H1 (cell line): Measurements from ENCODE around the gene IL19. TPM values are rescaled to one million over a fixed set of nuclear protein-coding genes. Genes with fewer than 3 reads are reported as not detected.

Source experiments
- CTCF ChIA-PET: fragments of 300-600 bp; sonication (Branson Sonifier 250); formaldehyde crosslinking; loops from one replicate; lab custom pipeline; 2021; ENCODE audit not compliant: partially characterized antibody; lab: Charles Lee
- POLR2A ChIA-PET: fragments of 300-600 bp; sonication (Branson Sonifier 250); formaldehyde crosslinking; loops from one replicate; lab custom pipeline; 2021; ENCODE audit warnings: inconsistent platforms; ENCODE audit not compliant: partially characterized antibody; lab: Charles Lee
- DNase-seq, 2 experiments: peaks; one replicate each; pipeline versions ENCODE4 v3.0.0 to v3.0.0-alpha.2; 2010 to 2022; ENCODE audit warnings: low spot score in 2 of 2, low read depth in 1 of 2, mixed read lengths in 1 of 2
- FAIRE-seq: peaks from 2 replicates; lab custom pipeline; 2011; peaks lifted over from hg19 to GRCh38; lab: Jason Lieb, UNC
- H2AFZ ChIP-seq: 2 replicates; pipeline ENCODE4 v1.8.1; 2012; ENCODE audit warnings: low read length, inconsistent platforms
- H2AK5ac ChIP-seq: 2 replicates; pipeline ENCODE4 v1.6.1; 2013; ENCODE audit warnings: low read depth, low read length
- H2BK120ac ChIP-seq: replicated peaks from 2 replicates; pipeline ENCODE3; 2013; ENCODE audit warnings: low read depth, low read length, inconsistent platforms
- H2BK12ac ChIP-seq: 2 replicates; pipeline ENCODE4 v1.6.1; 2013; ENCODE audit warnings: low read depth, low read length
- H2BK15ac ChIP-seq: 2 replicates; pipeline ENCODE4 v1.6.1; 2013; ENCODE audit warnings: low read length
- H2BK20ac ChIP-seq: 2 replicates; pipeline ENCODE4 v1.6.1; 2013; ENCODE audit warnings: low read length
- H2BK5ac ChIP-seq: 2 replicates; pipeline ENCODE4 v1.6.1; 2013; ENCODE audit warnings: low read depth, low read length
- H3K14ac ChIP-seq: 2 replicates; pipeline ENCODE4 v1.6.1; 2013; ENCODE audit warnings: inconsistent platforms; ENCODE audit not compliant: insufficient read length
- H3K18ac ChIP-seq: 2 replicates; pipeline ENCODE4 v1.6.1; 2013; ENCODE audit warnings: low read length; ENCODE audit errors: extremely low read depth
- H3K23ac ChIP-seq: 2 replicates; pipeline ENCODE4 v1.6.1; 2013; ENCODE audit warnings: inconsistent platforms; ENCODE audit not compliant: insufficient read length
- H3K23me2 ChIP-seq: 2 replicates; pipeline ENCODE4 v1.6.1; 2013; ENCODE audit warnings: low read depth, low read length
- H3K27ac ChIP-seq: 2 replicates; pipeline ENCODE4 v1.6.1; 2011; ENCODE audit warnings: low read depth, low read length, inconsistent platforms
- H3K27me3 ChIP-seq, 4 experiments: replicated peaks in 1 of 4; 1 replicate in 1 of 4; 2 replicates in 3 of 4; pipeline versions ENCODE4 v1.6.1 to v1.8.1; 2011 to 2013; ENCODE audit warnings: low read length in 3 of 4, mild to moderate bottlenecking in 3 of 4, inconsistent platforms in 2 of 4, mixed read lengths in 2 of 4, moderate library complexity in 1 of 4; ENCODE audit not compliant: control insufficient read depth in 3 of 4, insufficient read depth in 3 of 4; ENCODE audit errors: extremely low read depth in 1 of 4
- H3K36me3 ChIP-seq, 4 experiments: 2 replicates each; pipeline versions ENCODE4 v1.6.1 to v1.8.1; 2011 to 2013; ENCODE audit warnings: mild to moderate bottlenecking in 4 of 4, low read length in 3 of 4, moderate library complexity in 2 of 4, control low read depth in 1 of 4, inconsistent platforms in 1 of 4; ENCODE audit not compliant: insufficient read depth in 4 of 4, control insufficient read depth in 2 of 4
- H3K4ac ChIP-seq: replicated peaks from 2 replicates; pipeline ENCODE3; 2013; ENCODE audit warnings: low read length, low read depth, mixed read lengths, inconsistent platforms; ENCODE audit not compliant: insufficient read length
- H3K4me1 ChIP-seq, 4 experiments: replicated peaks in 1 of 4; 1 replicate in 1 of 4; 2 replicates in 3 of 4; pipeline versions ENCODE4 v1.6.1 to v1.8.1; 2011 to 2013; ENCODE audit warnings: low read length in 3 of 4, inconsistent platforms in 2 of 4, mixed read lengths in 1 of 4; ENCODE audit not compliant: insufficient read depth in 4 of 4, control insufficient read depth in 3 of 4
- H3K4me2 ChIP-seq, 2 experiments: 2 replicates each; pipeline versions ENCODE4 v1.6.1 to v1.8.1; 2011 to 2013; ENCODE audit warnings: low read depth in 2 of 2, low read length in 2 of 2, control low read depth in 1 of 2, inconsistent platforms in 1 of 2, mild to moderate bottlenecking in 1 of 2; ENCODE audit not compliant: insufficient read depth in 1 of 2
- H3K4me3 ChIP-seq, 4 experiments: fragments of 200-600, 300-600 bp in 1 of 4; sonication (generic), shearing (Covaris generic), sonication (Bioruptor Twin) in 1 of 4; 2 replicates each; pipeline versions ENCODE4 v1.5.1 to v1.8.1; 2011 to 2016; ENCODE audit warnings: low read length in 4 of 4, low read depth in 3 of 4, control low read depth in 2 of 4, inconsistent platforms in 2 of 4, mild to moderate bottlenecking in 2 of 4, mixed read lengths in 1 of 4, moderate library complexity in 1 of 4; ENCODE audit not compliant: insufficient read depth in 2 of 4; ENCODE audit errors: extremely low read depth in 1 of 4
- H3K56ac ChIP-seq: replicated peaks from 2 replicates; pipeline ENCODE3; 2013; ENCODE audit warnings: low read depth, mild to moderate bottlenecking, mixed read lengths, low read length, inconsistent platforms; ENCODE audit not compliant: insufficient read length
- H3K79me1 ChIP-seq: 2 replicates; pipeline ENCODE4 v1.6.1; 2013; ENCODE audit warnings: low read depth, low read length, control low read depth
- H3K79me2 ChIP-seq, 2 experiments: 2 replicates each; pipeline versions ENCODE4 v1.6.1 to v1.8.1; 2012 to 2013; ENCODE audit warnings: low read length in 2 of 2, mild to moderate bottlenecking in 2 of 2, inconsistent platforms in 1 of 2; ENCODE audit not compliant: insufficient read depth in 2 of 2, control insufficient read depth in 1 of 2
- H3K9ac ChIP-seq, 4 experiments: replicated peaks in 1 of 4; 1 replicate in 1 of 4; 2 replicates in 3 of 4; pipeline versions ENCODE4 v1.6.1 to v1.8.1; 2011 to 2013; ENCODE audit warnings: low read depth in 3 of 4, low read length in 3 of 4, control low read depth in 2 of 4, mild to moderate bottlenecking in 2 of 4, moderate library complexity in 2 of 4, inconsistent platforms in 1 of 4; ENCODE audit errors: extremely low read depth in 1 of 4
- H3K9me3 ChIP-seq, 2 experiments: 2 replicates each; pipeline versions ENCODE4 v1.6.1 to v1.8.1; 2012 to 2013; ENCODE audit warnings: mild to moderate bottlenecking in 2 of 2, moderate library complexity in 2 of 2, control low read depth in 1 of 2, inconsistent platforms in 1 of 2, low read depth in 1 of 2, low read length in 1 of 2, mixed read lengths in 1 of 2; ENCODE audit not compliant: insufficient read depth in 2 of 2
- H4K20me1 ChIP-seq, 2 experiments: replicated peaks in 1 of 2; 2 replicates each; pipeline versions ENCODE3 to v1.8.1; 2011 to 2013; ENCODE audit warnings: inconsistent platforms in 2 of 2, low read length in 2 of 2, mild to moderate bottlenecking in 1 of 2; ENCODE audit not compliant: insufficient read depth in 2 of 2, control insufficient read depth in 1 of 2
- H4K5ac ChIP-seq: 2 replicates; pipeline ENCODE4 v1.6.1; 2013; ENCODE audit warnings: low read length, low read depth, mixed read lengths, inconsistent platforms; ENCODE audit not compliant: insufficient read length
- H4K8ac ChIP-seq: 2 replicates; pipeline ENCODE4 v1.8.0; 2013; ENCODE audit warnings: mild to moderate bottlenecking, moderate library complexity, low read length, inconsistent platforms; ENCODE audit not compliant: insufficient read depth; ENCODE audit errors: extremely low read depth
- H4K91ac ChIP-seq: replicated peaks from 2 replicates; pipeline ENCODE3; 2013; ENCODE audit warnings: low read length, mixed read lengths, inconsistent platforms; ENCODE audit not compliant: insufficient read length
- JUN ChIP-seq: IDR thresholded peaks from 2 replicates; pipeline ENCODE4 v1.6.1; 2011; ENCODE audit warnings: low read depth, mild to moderate bottlenecking, improper control_type of control experiment, low read length
- JUND ChIP-seq: IDR thresholded peaks from 2 replicates; pipeline ENCODE4 v1.6.1; 2011; ENCODE audit warnings: mild to moderate bottlenecking, improper control_type of control experiment, low read length
- KDM4A ChIP-seq: IDR thresholded peaks from one replicate; pipeline ENCODE4 v1.7.1; 2012; ENCODE audit warnings: low read depth, mild to moderate bottlenecking, moderate library complexity, low read length, inconsistent platforms; ENCODE audit not compliant: severe bottlenecking
- NANOG ChIP-seq: IDR thresholded peaks from 2 replicates; pipeline ENCODE4 v1.6.1; 2011; ENCODE audit warnings: low read length, low read depth, mild to moderate bottlenecking, inconsistent platforms; ENCODE audit not compliant: insufficient read depth, poor library complexity, severe bottlenecking
- POLR2A ChIP-seq, 2 experiments: IDR thresholded peaks; 1 replicate in 1 of 2; 2 replicates in 1 of 2; pipeline ENCODE4 v1.6.1; 2011; ENCODE audit warnings: low read depth in 2 of 2, low read length in 2 of 2, mild to moderate bottlenecking in 2 of 2; ENCODE audit errors: control extremely low read depth in 1 of 2
- SAP30 ChIP-seq: fragments of 300-600 bp; sonication (generic); IDR thresholded peaks from 2 replicates; pipeline ENCODE4 v1.7.1; 2012; ENCODE audit warnings: low read length, moderate library complexity, mild to moderate bottlenecking, inconsistent platforms; ENCODE audit not compliant: insufficient read depth, insufficient replicate concordance
- SIN3A ChIP-seq, 2 experiments: IDR thresholded peaks in 1 of 2; conservative IDR thresholded peaks in 1 of 2; 2 replicates each; pipeline ENCODE4 v1.6.1; 2011 to 2012; ENCODE audit warnings: low read length in 2 of 2, improper control_type of control experiment in 1 of 2, low read depth in 1 of 2, mild to moderate bottlenecking in 1 of 2
- SIX5 ChIP-seq: IDR thresholded peaks from 2 replicates; pipeline ENCODE4 v1.6.1; 2011; ENCODE audit warnings: mild to moderate bottlenecking, low read depth, low read length
- SRF ChIP-seq: IDR thresholded peaks from 2 replicates; pipeline ENCODE4 v1.6.1; 2011; ENCODE audit warnings: mild to moderate bottlenecking, low read depth, low read length, moderate library complexity
- TAF1 ChIP-seq: IDR thresholded peaks from 2 replicates; pipeline ENCODE4 v1.6.1; 2011; ENCODE audit warnings: mild to moderate bottlenecking, low read depth, low read length
- WGBS, 2 experiments: shearing (Covaris generic) in 1 of 2; methylation state at CpG; one replicate each; pipeline versions ENCODE4 v1.1.6 to v1.1.7; 2013 to 2015; ENCODE audit warnings: low lambda C conversion rate in 2 of 2, mixed read lengths in 2 of 2, inconsistent platforms in 1 of 2, low coverage in 1 of 2, missing lambda C conversion rate in 1 of 2; ENCODE audit not compliant: insufficient replicate concordance in 2 of 2, insufficient coverage in 1 of 2, insufficient read length in 1 of 2; ENCODE audit errors: extremely low coverage in 1 of 2, missing lambda C conversion rate in 1 of 2; 5-methylcytosine and 5-hydroxymethylcytosine counted together
- long read RNA-seq, 2 experiments: library from RNA in 1 of 2; library from capped mRNA in 1 of 2; stranded (forward); transcript quantifications; one replicate each; pipeline ENCODE4 v2.0.0, GENCODE V29; 2021; ENCODE audit warnings: inconsistent platforms in 1 of 2
- polyA minus RNA-seq, 3 experiments: library from RNA; depleted of rRNA, polyadenylated mRNA; stranded (reverse); fragments of >200 nt; gene quantifications; 1 replicate in 2 of 3; 2 replicates in 1 of 3; pipeline ENCODE4 v1.2.3, GENCODE V29; 2011
- polyA plus RNA-seq, 7 experiments: library from polyadenylated mRNA; depleted of rRNA in 3 of 7; stranded (reverse) in 5 of 7; unstranded in 2 of 7; fragments of >200 nt in 5 of 7; fragments of 200-250 nt in 2 of 7; gene quantifications; 1 replicate in 5 of 7; 2 replicates in 1 of 7; 4 replicates in 1 of 7; pipeline versions ENCODE4 v1.2.1 to v1.2.3, GENCODE V29; 2011 to 2013; ENCODE audit warnings: missing spikeins in 2 of 7, mixed read lengths in 2 of 7
- total RNA-seq: library from RNA; stranded (reverse); fragmentation: NEBNext Ultra II Directional; extraction: Animal tissue kit (Norgen Biotek cat#: 25700); gene quantifications from 2 replicates; pipeline ENCODE4 v1.2.1, GENCODE V29; 2021

The IL19 gene
- total RNA-seq (not detected in 2 replicates), polyA plus RNA-seq (2011; rRNA removed) (not detected in 2 replicates), polyA minus RNA-seq (2011; rRNA and poly(A)+ RNA removed) (not detected in 2 replicates)
- polyA plus RNA-seq (2011; cell fraction: cytosol; rRNA removed), result not detected
- polyA plus RNA-seq (2011; cell fraction: nucleus; rRNA removed), result not detected
- not detected in 4 replicates for polyA plus RNA-seq (2012, experiment 1 of 2)
- polyA plus RNA-seq (2012, experiment 2 of 2), result not detected
- polyA plus RNA-seq (2013, experiment 1 of 2), result not detected
- polyA plus RNA-seq (2013, experiment 2 of 2), result not detected
- not detected for polyA minus RNA-seq (2011; cell fraction: cytosol; rRNA and poly(A)+ RNA removed)
- not detected for polyA minus RNA-seq (2011; cell fraction: nucleus; rRNA and poly(A)+ RNA removed)
- long read RNA-seq, experiment 1, result 0 reads
- long read RNA-seq, experiment 2, result 0 reads

GRCh38 chr1:206770531-206771337 is at the start of gene IL19:
IL19 (plus strand) TSS chr1:206770773; CDS start chr1:206836663, 65,890 bp downstream.
- H3K79me2 ChIP-seq, result no peaks in the 10 kb centered on the region
- no peak within 1 kb of the TSS for H4K5ac ChIP-seq
- H4K20me1 ChIP-seq, result no peaks in the 10 kb centered on the region
- H3K4me2 ChIP-seq, result no peak within 1 kb of the TSS
- no peak within 1 kb of the TSS; a peak in 1 of 7 replicates for H3K9ac ChIP-seq
- 76% methylated on average over 9 of the region's 9 CpGs; no CpG with 5 or more reads in 1 of the 2 experiments for WGBS, 2 experiments
- H3K79me1 ChIP-seq, result no peaks in the 10 kb centered on the region
- no peaks in the 10 kb centered on the region; the same call in 1 of the 2 replicates for H3K23me2 ChIP-seq
- no peak within 1 kb of the TSS for H3K27ac ChIP-seq
- peaks cover 0 to 2% (median 0%) of the 10 kb centered on the region in 4 experiments; a peak in 1 of 7 replicates for H3K27me3 ChIP-seq
- DNase-seq, result no peak
- no peak within 1 kb of the TSS for H3K14ac ChIP-seq
- no peak within 1 kb of the TSS for H2BK20ac ChIP-seq
- no peak within 1 kb of the TSS for H4K8ac ChIP-seq
- no peak within 1 kb of the TSS for H3K56ac ChIP-seq
- H3K4ac ChIP-seq, result no peak within 1 kb of the TSS
- H2BK120ac ChIP-seq, result no peak within 1 kb of the TSS
- no peak within 1 kb of the TSS for H2AFZ ChIP-seq
- H2AK5ac ChIP-seq, result no peak within 1 kb of the TSS
- H2BK12ac ChIP-seq, result no peak within 1 kb of the TSS
- H3K18ac ChIP-seq, result no peak within 1 kb of the TSS
- no peak within 1 kb of the TSS for H2BK5ac ChIP-seq
- H3K23ac ChIP-seq, result no peak within 1 kb of the TSS
- ChIA-PET CTCF (interaction anchor here (0.7 to 4.6 kb wide), 21 partner anchors 9 to 208 kb away, joined by 3 to 30 read pairs (median 4); partner anchors contain the start of gene DYRK3), POLR2A (interaction anchor here (1.2 kb wide), 1 partner anchor 8 kb away, joined by 3 read pairs; no protein-coding TSS in a partner anchor)
- H3K9me3 ChIP-seq, result no peaks in the 10 kb centered on the region
- no peak within 1 kb of the TSS for H4K91ac ChIP-seq
- H2BK15ac ChIP-seq, result no peak within 1 kb of the TSS
- no peaks in the 10 kb centered on the region; a peak in 1 of 7 replicates for H3K4me1 ChIP-seq
- no peaks in the 10 kb centered on the region for H3K36me3 ChIP-seq
- no peak within 1 kb of the TSS for H3K4me3 ChIP-seq
- no peak for FAIRE-seq
- no peak for TF ChIP-seq NANOG
- no peak for TF ChIP-seq JUND
- TF ChIP-seq SIX5, result no peak
- TF ChIP-seq TAF1, result no peak
- TF ChIP-seq POLR2A (IDR thresholded peaks at IDR 0.05; ENCODE audit: control extremely low read depth in 1 of 2, low read depth in 2 of 2, low read length in 2 of 2), result no peak
- TF ChIP-seq SIN3A (conservative IDR thresholded peaks at IDR 0.05 in 1 of 2, IDR thresholded peaks at IDR 0.05 in 1 of 2; ENCODE audit: low read depth in 1 of 2, low read length in 2 of 2), result no peak
- TF ChIP-seq JUN, result no peak
- no peak for TF ChIP-seq KDM4A
- TF ChIP-seq SAP30, result no peak
- TF ChIP-seq SRF, result no peak
